ENCODE results near the gene BCL2L15.

Gene BCL2L15

GRCh38 chr1:113887402-113888175 is at the start of gene BCL2L15:
Gene BCL2L15 (minus strand): TSS chr1:113887581. CDS start chr1:113887375, 206 bp downstream.
- Histone ChIP-seq H3K4me1 (ENCODE audit: control insufficient read depth, insufficient read depth, low read length) (no peaks in the 10 kb centered on the region), H3K27ac (ENCODE audit: extremely low read depth, low read depth, low read length) (no peak within 1 kb of the TSS), H3K4me3 (ENCODE audit: low read depth, low read length) (no peak within 1 kb of the TSS), H3K36me3 (ENCODE audit: control insufficient read depth in 2 of 2, insufficient read depth in 1 of 2, low read length in 2 of 2) (no peaks in the 10 kb centered on the region), H3K9me3 (ENCODE audit: control insufficient read depth, insufficient read depth, low read depth, low read length) (no peaks in the 10 kb centered on the region)
- ChIA-PET CTCF (interaction anchor here (0.6 to 0.8 kb wide), 2 partner anchors 47 to 1166 kb away, joined by 3 read pairs; no protein-coding TSS in a partner anchor), POLR2A (interaction anchor here (0.6 kb wide), 1 partner anchor 624 kb away, joined by 4 read pairs; no protein-coding TSS in a partner anchor)
- TF ChIP-seq KLF16 (tag by site-specific recombination; IDR thresholded peaks at IDR 0.05) (no peak), ZNF426 (tag by site-specific recombination; IDR thresholded peaks at IDR 0.05) (no peak), ZNF530 (tag by site-specific recombination; IDR thresholded peaks at IDR 0.05; ENCODE audit: low read depth) (no peak), ZFP41 (tag by site-specific recombination; IDR thresholded peaks at IDR 0.05; ENCODE audit: borderline replicate concordance) (no peak), OSR2 (tag by site-specific recombination; IDR thresholded peaks at IDR 0.05) (no peak), REPIN1 (tag by site-specific recombination; IDR thresholded peaks at IDR 0.05; ENCODE audit: low read depth) (no peak), ZNF37A (tag by site-specific recombination; IDR thresholded peaks at IDR 0.05) (no peak), ZNF623 (tag by site-specific recombination; IDR thresholded peaks at IDR 0.05) (no peak), IKZF3 (tag by site-specific recombination; IDR thresholded peaks at IDR 0.05) (no peak), SP7 (tag by site-specific recombination; IDR thresholded peaks at IDR 0.05) (no peak), MEIS1 (CRISPR knock-in tag; IDR thresholded peaks at IDR 0.05; ENCODE audit: borderline replicate concordance) (no peak), ZNF521 (tag by site-specific recombination; IDR thresholded peaks at IDR 0.05) (no peak), ZNF830 (tag by site-specific recombination; IDR thresholded peaks at IDR 0.05; ENCODE audit: low read depth) (no peak), ZNF791 (tag by site-specific recombination; IDR thresholded peaks at IDR 0.05) (no peak), PRDM6 (tag by site-specific recombination; IDR thresholded peaks at IDR 0.05) (no peak), BCL11A (tag by site-specific recombination; IDR thresholded peaks at IDR 0.05; ENCODE audit: low read depth) (no peak)

- Histone ChIP-seq H3K36me3 (ENCODE audit: control insufficient read depth in 2 of 2, insufficient read depth in 1 of 2, low read length in 2 of 2) (peaks cover 3 to 17% of the 10 kb centered on the region in 2 experiments; a peak in 2 of 3 replicates), H3K9me3 (ENCODE audit: control insufficient read depth, insufficient read depth, low read depth, low read length) (no peaks in the 10 kb centered on the region), H3K4me1 (ENCODE audit: control insufficient read depth, insufficient read depth, low read length) (peaks cover 1% of the 10 kb centered on the region), H3K4me3 (ENCODE audit: low read depth, low read length) (no peak overlapping the region), H3K27ac (ENCODE audit: extremely low read depth, low read depth, low read length) (no peak overlapping the region)
- ChIA-PET POLR2A (interaction anchor here (0.7 kb wide), 1 partner anchor 8 kb away, joined by 5 read pairs; the partner anchor contains the start of gene HIPK1), CTCF (no interaction called here)
- TF ChIP-seq ZNF10 (tag by site-specific recombination; IDR thresholded peaks at IDR 0.05) (no peak), ZNF658 (tag by site-specific recombination; IDR thresholded peaks at IDR 0.05) (no peak), KLF8 (tag by site-specific recombination; IDR thresholded peaks at IDR 0.05) (no peak), ZNF132 (tag by site-specific recombination; IDR thresholded peaks at IDR 0.05; ENCODE audit: borderline replicate concordance) (no peak), ZNF311 (tag by site-specific recombination; IDR thresholded peaks at IDR 0.05; ENCODE audit: borderline replicate concordance) (no peak), ZBTB8A (tag by site-specific recombination; IDR thresholded peaks at IDR 0.05) (no peak), ZNF555 (tag by site-specific recombination; conservative IDR thresholded peaks at IDR 0.05) (no peak), ZNF544 (tag by site-specific recombination; IDR thresholded peaks at IDR 0.05) (no peak), ZBTB11 (tag by site-specific recombination; conservative IDR thresholded peaks at IDR 0.05; ENCODE audit: low read depth) (no peak), ZNF571 (tag by site-specific recombination; IDR thresholded peaks at IDR 0.05) (no peak), ZNF792 (tag by site-specific recombination; IDR thresholded peaks at IDR 0.05) (no peak), ZNF423 (tag by site-specific recombination; IDR thresholded peaks at IDR 0.05) (no peak), OSR2 (tag by site-specific recombination; IDR thresholded peaks at IDR 0.05) (no peak), WT1 (tag by site-specific recombination; IDR thresholded peaks at IDR 0.05) (no peak), ZNF398 (tag by site-specific recombination; IDR thresholded peaks at IDR 0.05) (no peak)
Observed at GRCh38 chr1:113937146-113937545, 49.8 kb upstream of the BCL2L15 start.
